ENCODE data around the gene LMTK3. TPM values are rescaled to one million over a fixed set of nuclear protein-coding genes. Genes with fewer than 3 reads are reported as not detected.
A peak's percentile ranks its signal among the peaks of the same experiment; 100 is the strongest.

LMTK3 gene
- total and polyA plus RNA-seq, 9 of the 15 experiments (the other 6 are each of a cell fraction or from before 2014, with no cell fraction given) = 0.35 to 12.3 (median 2.0) TPM; not detected in 2

GRCh38 chr19:48469289-48469881, 42.2 kb downstream of the LMTK3 start, which contains the start of gene CYTH2 (continued):
- TF ChIP-seq LCOR (CRISPR knock-in tag; IDR thresholded peaks at IDR 0.05) (peak; percentile 88), ZNF57 (CRISPR knock-in tag; IDR thresholded peaks at IDR 0.05) (0 out of 2 replicates have a peak, but pooled peaks have one; percentile 59), ZNF324 (CRISPR knock-in tag; IDR thresholded peaks at IDR 0.05) (0 out of 2 replicates have a peak, but pooled peaks have one; percentile 21), NCOA6 (IDR thresholded peaks at IDR 0.05) (no peak), HNRNPLL (IDR thresholded peaks at IDR 0.05; ENCODE audit: low read depth, low read length, poor library complexity, severe bottlenecking) (peak; percentile 56), ATF7 (IDR thresholded peaks at IDR 0.05) (peak; percentile 76; the same call in 1 of the 2 replicates), STAT5B (CRISPR knock-in tag; IDR thresholded peaks at IDR 0.05) (no peak), FOXJ3 (CRISPR knock-in tag; IDR thresholded peaks at IDR 0.05) (no peak), NFYB (IDR thresholded peaks at IDR 0.05; ENCODE audit: extremely low read depth, insufficient read length) (no peak), KLF1 (tag; IDR thresholded peaks at IDR 0.05) (0 out of 2 replicates have a peak, but pooled peaks have one; percentile 27), U2AF1 (optimal IDR thresholded peaks at IDR 0.05; ENCODE audit: low read depth, low read length) (peak; percentile 74), PHB2 (IDR thresholded peaks at IDR 0.05; ENCODE audit: low read depth) (no peak), EP400 (IDR thresholded peaks at IDR 0.05) (peak; percentile 87), SMAD4 (CRISPR knock-in tag; conservative IDR thresholded peaks at IDR 0.05) (peak; percentile 88), AFF4 (CRISPR knock-in tag; IDR thresholded peaks at IDR 0.05) (peak; percentile 87), FOXK2 (conservative IDR thresholded peaks at IDR 0.05 in 1 of 2, IDR thresholded peaks at IDR 0.05 in 1 of 2; ENCODE audit: low read depth in 2 of 2) (peak; percentile 11 to 55; a peak in 2 of 4 replicates), LARP7 (IDR thresholded peaks at IDR 0.05) (no peak), DNMT1 (IDR thresholded peaks at IDR 0.05) (no peak), MAFF (IDR thresholded peaks at IDR 0.05; ENCODE audit: low read length) (no peak), JUN (IDR thresholded peaks at IDR 0.05; ENCODE audit: borderline replicate concordance, low read depth, low read length) (no peak), JUN (CRISPR knock-in tag; IDR thresholded peaks at IDR 0.05; ENCODE audit: borderline replicate concordance) (no peak)
- TF ChIP-seq, protein P1, sequence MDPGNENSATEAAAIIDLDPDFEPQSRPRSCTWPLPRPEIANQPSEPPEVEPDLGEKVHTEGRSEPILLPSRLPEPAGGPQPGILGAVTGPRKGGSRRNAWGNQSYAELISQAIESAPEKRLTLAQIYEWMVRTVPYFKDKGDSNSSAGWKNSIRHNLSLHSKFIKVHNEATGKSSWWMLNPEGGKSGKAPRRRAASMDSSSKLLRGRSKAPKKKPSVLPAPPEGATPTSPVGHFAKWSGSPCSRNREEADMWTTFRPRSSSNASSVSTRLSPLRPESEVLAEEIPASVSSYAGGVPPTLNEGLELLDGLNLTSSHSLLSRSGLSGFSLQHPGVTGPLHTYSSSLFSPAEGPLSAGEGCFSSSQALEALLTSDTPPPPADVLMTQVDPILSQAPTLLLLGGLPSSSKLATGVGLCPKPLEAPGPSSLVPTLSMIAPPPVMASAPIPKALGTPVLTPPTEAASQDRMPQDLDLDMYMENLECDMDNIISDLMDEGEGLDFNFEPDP (CRISPR knock-in tag; IDR thresholded peaks at IDR 0.05) = 0 out of 2 replicates have a peak, but pooled peaks have one; percentile 29
- TF ChIP-seq, protein P2, sequence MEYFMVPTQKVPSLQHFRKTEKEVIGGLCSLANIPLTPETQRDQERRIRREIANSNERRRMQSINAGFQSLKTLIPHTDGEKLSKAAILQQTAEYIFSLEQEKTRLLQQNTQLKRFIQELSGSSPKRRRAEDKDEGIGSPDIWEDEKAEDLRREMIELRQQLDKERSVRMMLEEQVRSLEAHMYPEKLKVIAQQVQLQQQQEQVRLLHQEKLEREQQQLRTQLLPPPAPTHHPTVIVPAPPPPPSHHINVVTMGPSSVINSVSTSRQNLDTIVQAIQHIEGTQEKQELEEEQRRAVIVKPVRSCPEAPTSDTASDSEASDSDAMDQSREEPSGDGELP (CRISPR knock-in tag; IDR thresholded peaks at IDR 0.05; ENCODE audit: borderline replicate concordance) = peak; percentile 41; the same call in 1 of the 2 replicates
